DOHH2 (cell line): ENCODE data around the gene PLEKHJ1.

Experiments used
- EZH2phosphoT487 ChIP-seq: fragments of 200-600 bp; sonication (generic); IDR thresholded peaks from 2 replicates; pipeline ENCODE4 v1.6.1; 2017; ENCODE audit warnings: borderline replicate concordance, mild to moderate bottlenecking, antibody characterized with exemption, low read length, moderate library complexity, mixed read lengths
- TF ChIP-seq, protein P1 (sequence below): fragments of 200-600 bp; sonication (generic); IDR thresholded peaks from one replicate; pipeline ENCODE4 v1.5.1; 2014; ENCODE audit warnings: antibody characterized with exemption, mild to moderate bottlenecking, low read depth, low read length; ENCODE audit not compliant: poor library complexity, severe bottlenecking

- TF ChIP-seq, protein P1, sequence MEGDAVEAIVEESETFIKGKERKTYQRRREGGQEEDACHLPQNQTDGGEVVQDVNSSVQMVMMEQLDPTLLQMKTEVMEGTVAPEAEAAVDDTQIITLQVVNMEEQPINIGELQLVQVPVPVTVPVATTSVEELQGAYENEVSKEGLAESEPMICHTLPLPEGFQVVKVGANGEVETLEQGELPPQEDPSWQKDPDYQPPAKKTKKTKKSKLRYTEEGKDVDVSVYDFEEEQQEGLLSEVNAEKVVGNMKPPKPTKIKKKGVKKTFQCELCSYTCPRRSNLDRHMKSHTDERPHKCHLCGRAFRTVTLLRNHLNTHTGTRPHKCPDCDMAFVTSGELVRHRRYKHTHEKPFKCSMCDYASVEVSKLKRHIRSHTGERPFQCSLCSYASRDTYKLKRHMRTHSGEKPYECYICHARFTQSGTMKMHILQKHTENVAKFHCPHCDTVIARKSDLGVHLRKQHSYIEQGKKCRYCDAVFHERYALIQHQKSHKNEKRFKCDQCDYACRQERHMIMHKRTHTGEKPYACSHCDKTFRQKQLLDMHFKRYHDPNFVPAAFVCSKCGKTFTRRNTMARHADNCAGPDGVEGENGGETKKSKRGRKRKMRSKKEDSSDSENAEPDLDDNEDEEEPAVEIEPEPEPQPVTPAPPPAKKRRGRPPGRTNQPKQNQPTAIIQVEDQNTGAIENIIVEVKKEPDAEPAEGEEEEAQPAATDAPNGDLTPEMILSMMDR, result no peak
- no peak for TF ChIP-seq EZH2phosphoT487
Measured at GRCh38 chr19:2254064-2254872, 18.1 kb upstream of the PLEKHJ1 start.
